Panc1 (cell line): Measurements from ENCODE around the gene NR5A2.

ENCODE experiments used
- CTCF ChIP-seq: fragments of 450-650 bp; IDR thresholded peaks from 2 replicates; pipeline ENCODE4 v1.5.1; 2017; ENCODE audit warnings: mild to moderate bottlenecking
- POLR2AphosphoS5 ChIP-seq: IDR thresholded peaks from 2 replicates; pipeline ENCODE4 v1.6.1; 2012; ENCODE audit warnings: mild to moderate bottlenecking, low read depth, low read length, moderate library complexity
- REST ChIP-seq, 2 experiments: IDR thresholded peaks; 2 replicates each; pipeline ENCODE4 v1.6.1; 2011 to 2012; ENCODE audit warnings: low read depth in 2 of 2, control low read depth in 1 of 2, low read length in 1 of 2, mild to moderate bottlenecking in 1 of 2, moderate library complexity in 1 of 2; ENCODE audit not compliant: insufficient read depth in 1 of 2
- SIN3A ChIP-seq: IDR thresholded peaks from 2 replicates; pipeline ENCODE4 v1.6.1; 2012; ENCODE audit warnings: low read depth, mild to moderate bottlenecking, low read length, moderate library complexity, borderline replicate concordance; ENCODE audit not compliant: insufficient read depth

- TF ChIP-seq REST (IDR thresholded peaks at IDR 0.05; ENCODE audit: insufficient read depth in 1 of 2, low read depth in 2 of 2, low read length in 1 of 2): no peak
- TF ChIP-seq CTCF: no peak
- no peak for TF ChIP-seq POLR2AphosphoS5
- no peak for TF ChIP-seq SIN3A
Observed at GRCh38 chr1:200081151-200081968, 53.9 kb downstream of the NR5A2 start.
